Gastrocnemius medialis (tissue), 4 donors: ENCODE data around the gene BRAF. TPM values are rescaled to one million over a fixed set of nuclear protein-coding genes. Genes with fewer than 3 reads are reported as not detected.
"Not testable (repeated sequence)": the region's sequence is repeated elsewhere in the genome, so short reads cannot be mapped to it uniquely, and the experiment has no call there.

Experiments
- ATAC-seq, 2 donors: fragments of 150-250 bp; one replicate each; pipeline ENCODE4 v1.9.1; 2016
- DNase-seq, 2 donors: peaks; one replicate each; pipeline ENCODE4 v3.0.0-alpha.2; 2019
- H3K27ac ChIP-seq, 4 donors: fragments of 200-600 bp; sonication (generic); 1 replicate in 1 of 4; 2 replicates in 3 of 4; pipeline ENCODE4 v1.5.1; 2016 to 2018; ENCODE audit warnings: mild to moderate bottlenecking in 2 of 4, moderate library complexity in 1 of 4
- H3K27me3 ChIP-seq, 3 donors: fragments of 200-600 bp; sonication (generic) in 2 of 3; 1 replicate in 1 of 3; 2 replicates in 2 of 3; pipeline versions ENCODE4 v1.5.1 to v1.6.0; 2016 to 2019; ENCODE audit warnings: mild to moderate bottlenecking in 1 of 3, moderate library complexity in 1 of 3
- H3K36me3 ChIP-seq, 2 donors: fragments of 200-600 bp; sonication (generic) in 1 of 2; one replicate each; pipeline ENCODE4 v1.5.1; 2017 to 2018
- H3K4me1 ChIP-seq, 2 donors: fragments of 200-600 bp; sonication (generic) in 1 of 2; one replicate each; pipeline ENCODE4 v1.5.1; 2016 to 2017; ENCODE audit warnings: mild to moderate bottlenecking in 2 of 2
- H3K4me3 ChIP-seq, 4 donors: fragments of 200-600 bp; sonication (generic) in 3 of 4; 1 replicate in 1 of 4; 2 replicates in 3 of 4; pipeline ENCODE4 v1.5.1; 2016 to 2019; ENCODE audit warnings: mild to moderate bottlenecking in 2 of 4
- H3K9me3 ChIP-seq, 3 donors: fragments of 200-600 bp; sonication (generic) in 2 of 3; 1 replicate in 1 of 3; 2 replicates in 2 of 3; pipeline ENCODE4 v1.5.1; 2016 to 2019
- POLR2A ChIP-seq, 2 donors: fragments of 450-650 bp; IDR thresholded peaks; one replicate each; pipeline ENCODE4 v1.6.1; 2017; ENCODE audit warnings: antibody characterized with exemption in 2 of 2, mild to moderate bottlenecking in 2 of 2, moderate library complexity in 2 of 2
- in situ Hi-C, 4 donors: fragments of 200-750 bp; cut with MboI; loops; one replicate each; pipeline versions ENCODE4 v1.15.0 to v1.8.0; 2017; ENCODE audit warnings: low sequenced_read_pairs in 4 of 4
- intact Hi-C: fragments of 100-400 bp; cut with DNase I; formaldehyde crosslinking; loops from one replicate; pipeline ENCODE4 v1.15.1; 2023; ENCODE audit warnings: low total_unique reads
- total RNA-seq, 4 donors: library from RNA; depleted of rRNA; stranded (reverse); fragments of >200 nt; gene quantifications; one replicate each; pipeline versions ENCODE4 v1.1.0 to v1.2.3, GENCODE V29; 2016
- TF ChIP-seq, protein P1 (sequence below), 5 experiments: fragments of 450-650 bp in 3 of 5; fragments of 200-600 bp in 2 of 5; sonication (generic) in 2 of 5; IDR thresholded peaks in 4 of 5; conservative IDR thresholded peaks in 1 of 5; 1 replicate in 4 of 5; 2 replicates in 1 of 5; pipeline ENCODE4 v1.5.1; 2016 to 2019; ENCODE audit warnings: antibody characterized with exemption in 5 of 5, mild to moderate bottlenecking in 3 of 5, moderate library complexity in 3 of 5

Gene BRAF
- total RNA-seq, 4 donors from 2014 or later = 10.0 to 28.4 (median 19.2) TPM

DNA sequence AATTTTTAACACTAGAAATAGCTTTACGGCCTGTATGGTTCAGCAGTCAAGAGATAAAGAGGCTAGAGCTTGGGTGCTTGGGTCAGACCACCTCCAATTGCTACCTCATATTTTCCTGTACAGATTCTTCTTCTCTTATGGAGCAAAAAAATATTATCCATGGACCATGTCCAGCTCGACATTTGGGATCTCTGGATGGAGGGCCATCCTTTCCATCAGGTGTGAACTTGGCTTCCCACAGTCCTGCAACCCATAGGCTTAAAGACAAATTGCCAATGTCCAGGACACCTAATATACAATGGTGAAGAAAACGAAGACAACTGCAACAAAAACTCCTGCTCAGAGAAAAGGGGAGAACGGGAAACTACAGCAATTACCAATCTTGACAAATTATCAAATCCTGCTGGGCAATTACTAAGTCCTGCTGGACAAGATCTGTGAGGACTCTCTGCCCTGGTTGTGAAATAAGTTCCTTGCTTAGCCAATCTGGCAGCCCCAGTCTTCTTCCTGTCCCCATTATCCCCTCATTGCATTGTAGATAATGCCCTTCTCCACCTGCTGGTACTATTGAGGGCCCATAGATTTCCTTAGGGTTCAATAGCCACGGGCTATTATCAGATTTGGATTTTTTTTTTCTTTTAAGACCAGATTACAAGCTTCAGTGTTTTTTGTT is 42.0 kb upstream of the BRAF start:
- Histone ChIP-seq H3K27me3 (no peaks in the 10 kb centered on the region), H3K36me3 (no peaks in the 10 kb centered on the region), H3K4me3 (no peak overlapping the region), H3K27ac (no peak overlapping the region), H3K9me3 (no peaks in the 10 kb centered on the region), H3K4me1 (no peaks in the 10 kb centered on the region)
- no peak for DNase-seq
- intact Hi-C loops = no loop called here
- TF ChIP-seq POLR2A (IDR thresholded peaks at IDR 0.05) = no peak
- TF ChIP-seq, protein P1, sequence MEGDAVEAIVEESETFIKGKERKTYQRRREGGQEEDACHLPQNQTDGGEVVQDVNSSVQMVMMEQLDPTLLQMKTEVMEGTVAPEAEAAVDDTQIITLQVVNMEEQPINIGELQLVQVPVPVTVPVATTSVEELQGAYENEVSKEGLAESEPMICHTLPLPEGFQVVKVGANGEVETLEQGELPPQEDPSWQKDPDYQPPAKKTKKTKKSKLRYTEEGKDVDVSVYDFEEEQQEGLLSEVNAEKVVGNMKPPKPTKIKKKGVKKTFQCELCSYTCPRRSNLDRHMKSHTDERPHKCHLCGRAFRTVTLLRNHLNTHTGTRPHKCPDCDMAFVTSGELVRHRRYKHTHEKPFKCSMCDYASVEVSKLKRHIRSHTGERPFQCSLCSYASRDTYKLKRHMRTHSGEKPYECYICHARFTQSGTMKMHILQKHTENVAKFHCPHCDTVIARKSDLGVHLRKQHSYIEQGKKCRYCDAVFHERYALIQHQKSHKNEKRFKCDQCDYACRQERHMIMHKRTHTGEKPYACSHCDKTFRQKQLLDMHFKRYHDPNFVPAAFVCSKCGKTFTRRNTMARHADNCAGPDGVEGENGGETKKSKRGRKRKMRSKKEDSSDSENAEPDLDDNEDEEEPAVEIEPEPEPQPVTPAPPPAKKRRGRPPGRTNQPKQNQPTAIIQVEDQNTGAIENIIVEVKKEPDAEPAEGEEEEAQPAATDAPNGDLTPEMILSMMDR (IDR thresholded peaks at IDR 0.05 in 4 of 5, conservative IDR thresholded peaks at IDR 0.05 in 1 of 5) = no peak
- in situ Hi-C loops = no loop called here
- ATAC-seq = no peak

DNA sequence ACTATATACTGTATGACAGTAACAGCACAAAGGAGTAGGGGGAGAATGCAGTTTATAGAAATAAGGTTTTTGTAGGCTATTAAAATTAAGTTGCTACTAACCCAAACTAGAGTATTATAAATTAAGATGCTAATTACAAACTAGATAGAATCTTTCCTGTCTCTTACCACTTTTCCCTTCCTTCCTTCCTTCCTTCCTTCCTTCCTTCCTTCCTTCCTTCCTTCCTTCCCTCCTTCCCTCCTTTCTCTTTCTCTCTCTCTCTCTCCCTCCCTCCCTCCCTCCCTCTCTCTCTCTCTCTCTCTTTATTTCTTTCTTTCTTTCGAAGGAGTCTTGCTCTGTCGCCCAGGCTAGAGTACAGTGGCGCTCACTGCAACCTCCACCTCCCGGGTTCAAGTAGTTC is 36.4 kb upstream of the BRAF start:
- Histone ChIP-seq H3K4me3 (no peak overlapping the region), H3K27me3 (no peaks in the 10 kb centered on the region), H3K36me3 (no peaks in the 10 kb centered on the region), H3K9me3 (peaks cover 0 to 4% (median 0%) of the 10 kb centered on the region in 3 donors), H3K4me1 (no peaks in the 10 kb centered on the region), H3K27ac (no peak overlapping the region)
- intact Hi-C loops (no loop called here), in situ Hi-C loops (no loop called here)
- TF ChIP-seq, protein P1 (IDR thresholded peaks at IDR 0.05 in 4 of 5, conservative IDR thresholded peaks at IDR 0.05 in 1 of 5) = no peak
- TF ChIP-seq POLR2A (IDR thresholded peaks at IDR 0.05) = no peak
- ATAC-seq (no peak), DNase-seq (no peak)

DNA sequence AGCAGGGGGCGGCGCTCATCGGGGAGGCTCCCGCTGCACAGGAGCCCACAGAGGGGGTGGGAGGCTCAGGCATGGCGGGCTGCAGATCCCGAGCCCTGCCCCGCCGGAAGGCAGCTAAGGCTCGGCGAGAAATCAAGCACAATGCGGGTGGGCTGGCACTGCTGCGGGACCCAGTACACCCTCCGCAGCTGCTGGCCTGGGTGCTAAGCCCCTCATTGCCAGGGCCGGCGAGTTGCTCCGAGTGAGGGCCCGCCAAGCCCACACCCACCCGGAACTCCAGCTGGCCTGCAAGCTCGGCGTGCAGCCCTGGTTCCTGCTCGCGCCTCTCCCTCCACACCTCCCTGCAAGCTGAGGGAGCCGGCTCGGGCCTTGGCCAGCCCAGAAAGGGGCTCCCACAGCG is 32.3 kb upstream of the BRAF start:
- H3K4me1 ChIP-seq, ATAC-seq, H3K9me3 ChIP-seq, intact Hi-C loops, H3K27me3 ChIP-seq, H3K36me3 ChIP-seq, H3K27ac ChIP-seq, in situ Hi-C loops, H3K4me3 ChIP-seq, DNase-seq: not testable (repeated sequence)

DNA sequence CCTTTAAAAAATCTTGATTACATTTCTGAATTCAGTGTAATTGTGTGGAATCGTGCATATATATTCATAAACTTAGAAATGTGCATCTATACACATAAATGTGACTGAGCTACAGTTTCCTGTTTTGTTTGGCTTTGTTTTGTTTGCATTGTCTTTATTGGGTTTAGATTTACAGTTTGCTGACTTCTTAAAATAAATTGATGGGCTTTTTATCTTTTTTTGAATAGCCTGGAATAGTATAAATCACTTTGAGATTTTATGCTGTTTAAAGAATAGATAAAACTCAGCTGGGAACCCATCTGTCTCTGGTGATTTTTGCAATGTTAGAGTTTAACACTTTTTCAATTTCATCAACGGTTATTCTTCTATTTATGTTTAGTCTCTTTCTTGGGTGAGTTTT is 21.2 kb upstream of the BRAF start:
- Histone ChIP-seq H3K27me3 (no peaks in the 10 kb centered on the region), H3K36me3 (no peaks in the 10 kb centered on the region), H3K9me3 (no peaks in the 10 kb centered on the region), H3K4me1 (no peaks in the 10 kb centered on the region), H3K4me3 (no peak overlapping the region), H3K27ac (no peak overlapping the region)
- no peak for DNase-seq
- in situ Hi-C loops = no loop called here
- no peak for ATAC-seq
- no peak for TF ChIP-seq POLR2A (IDR thresholded peaks at IDR 0.05)
- TF ChIP-seq, protein P1 (IDR thresholded peaks at IDR 0.05 in 4 of 5, conservative IDR thresholded peaks at IDR 0.05 in 1 of 5) = no peak
- intact Hi-C loops = no loop called here

DNA sequence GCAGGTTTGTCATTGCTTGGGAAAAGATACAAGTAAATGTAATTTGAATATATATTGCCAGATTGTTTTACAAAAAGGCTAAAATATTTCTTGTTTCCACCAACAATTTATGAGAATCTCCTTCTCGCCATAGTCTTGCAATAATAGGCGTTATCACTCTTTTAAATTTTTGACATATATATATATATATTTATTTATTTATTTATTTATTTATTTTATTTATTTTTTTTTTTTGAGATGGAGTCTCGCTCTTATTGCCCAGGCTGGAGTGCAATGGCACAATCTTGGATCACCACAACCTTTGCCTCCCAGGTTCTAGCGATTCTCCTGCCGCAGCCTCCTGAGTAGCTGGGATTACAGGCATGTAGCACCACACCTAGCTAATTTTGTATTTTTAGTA is 17.5 kb upstream of the BRAF start:
- H3K36me3 ChIP-seq, intact Hi-C loops, H3K27ac ChIP-seq, H3K27me3 ChIP-seq, in situ Hi-C loops, ATAC-seq, H3K4me1 ChIP-seq, H3K9me3 ChIP-seq, DNase-seq, H3K4me3 ChIP-seq: not testable (repeated sequence)

DNA sequence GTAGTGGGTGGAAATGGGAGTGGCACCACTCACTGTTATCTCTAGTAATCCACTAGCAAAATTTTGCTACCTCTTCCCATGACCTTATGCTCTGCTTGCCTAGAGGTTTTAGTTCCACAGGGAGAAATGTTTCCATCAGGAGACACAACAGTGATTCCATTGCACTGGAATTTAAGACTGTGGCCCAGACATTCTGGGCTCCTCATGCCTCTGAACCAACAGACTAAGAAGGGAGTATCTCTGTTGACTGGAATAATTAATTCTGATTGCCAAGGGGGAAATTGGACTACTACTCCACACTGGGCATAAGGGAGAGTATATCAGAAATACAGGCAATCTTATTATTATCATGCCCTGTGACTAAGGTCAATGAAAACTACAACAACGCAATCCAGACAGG is 16.2 kb upstream of the BRAF start:
- no peak overlapping the region for H3K4me3 ChIP-seq
- ATAC-seq (no peak), DNase-seq (no peak)
- H3K9me3 ChIP-seq = no peaks in the 10 kb centered on the region
- no peak for TF ChIP-seq POLR2A (IDR thresholded peaks at IDR 0.05)
- TF ChIP-seq, protein P1 (IDR thresholded peaks at IDR 0.05 in 4 of 5, conservative IDR thresholded peaks at IDR 0.05 in 1 of 5) = no peak
- in situ Hi-C loops = no loop called here
- intact Hi-C loops = no loop called here
- H3K27me3 ChIP-seq = no peaks in the 10 kb centered on the region
- H3K27ac ChIP-seq = no peak overlapping the region
- no peaks in the 10 kb centered on the region for H3K36me3 ChIP-seq
- no peaks in the 10 kb centered on the region for H3K4me1 ChIP-seq
